Vagina (tissue), 2 donors: ENCODE results near the gene GANC.

Source experiments
- CTCF ChIP-seq, 3 experiments: fragments of 450-650 bp in 2 of 3; fragments of 200-600 bp in 1 of 3; sonication (generic) in 1 of 3; IDR thresholded peaks; one replicate each; pipeline ENCODE4 v1.5.1; 2017 to 2019; ENCODE audit warnings: antibody characterized with exemption in 3 of 3, mild to moderate bottlenecking in 2 of 3, moderate library complexity in 2 of 3
- POLR2A ChIP-seq, 2 donors: fragments of 450-650 bp; IDR thresholded peaks; one replicate each; pipeline ENCODE4 v1.6.1; 2017; ENCODE audit warnings: antibody characterized with exemption in 2 of 2, mild to moderate bottlenecking in 2 of 2, moderate library complexity in 2 of 2
- POLR2AphosphoS5 ChIP-seq, 2 donors: sonication (generic); formaldehyde crosslinking; IDR thresholded peaks; one replicate each; pipeline ENCODE4 v1.9.0; 2017; ENCODE audit warnings: antibody characterized with exemption in 2 of 2, mild to moderate bottlenecking in 2 of 2, low read depth in 1 of 2; ENCODE audit not compliant: insufficient read depth in 1 of 2

- TF ChIP-seq CTCF (IDR thresholded peaks at IDR 0.05), result no peak
- no peak for TF ChIP-seq POLR2AphosphoS5 (IDR thresholded peaks at IDR 0.05; ENCODE audit: insufficient read depth in 1 of 2, low read depth in 1 of 2)
- TF ChIP-seq POLR2A (IDR thresholded peaks at IDR 0.05), result no peak
Measured at GRCh38 chr15:42365921-42366550, 93.0 kb downstream of the GANC start.
